Endodermal cell (in vitro differentiated cells): ENCODE measurements around the gene MAN1B1. TPM values are rescaled to one million over a fixed set of nuclear protein-coding genes. Genes with fewer than 3 reads are reported as not detected.

Source experiments
- DNase-seq: peaks from one replicate; pipeline ENCODE4 v3.0.0-alpha.2; 2017
- H3K27ac ChIP-seq: 2 replicates; pipeline ENCODE4 v1.5.1; 2013; ENCODE audit warnings: mild to moderate bottlenecking, low read depth, low read length, moderate library complexity
- H3K27me3 ChIP-seq: 2 replicates; pipeline ENCODE4 v1.6.1; 2013; ENCODE audit warnings: mild to moderate bottlenecking, low read length, moderate library complexity; ENCODE audit not compliant: insufficient read depth, control insufficient read depth, poor library complexity, severe bottlenecking
- H3K36me3 ChIP-seq: 2 replicates; pipeline ENCODE4 v1.7.0; 2013; ENCODE audit warnings: mild to moderate bottlenecking, low read length, moderate library complexity; ENCODE audit not compliant: control insufficient read depth, insufficient read depth
- H3K4me1 ChIP-seq: one replicate; pipeline ENCODE4 v1.7.0; 2013; ENCODE audit warnings: low read length; ENCODE audit not compliant: control insufficient read depth, insufficient read depth
- H3K4me3 ChIP-seq: 2 replicates; pipeline ENCODE4 v1.5.1; 2013; ENCODE audit warnings: mild to moderate bottlenecking, low read length, moderate library complexity
- H3K9ac ChIP-seq: 2 replicates; pipeline ENCODE4 v1.6.1; 2013; ENCODE audit warnings: mild to moderate bottlenecking, low read length, moderate library complexity; ENCODE audit not compliant: poor library complexity, severe bottlenecking; ENCODE audit errors: extremely low read depth
- H3K9me3 ChIP-seq: 2 replicates; pipeline ENCODE4 v1.6.1; 2013; ENCODE audit warnings: mild to moderate bottlenecking, low read length, moderate library complexity; ENCODE audit not compliant: control insufficient read depth
- H3K27ac Mint-ChIP-seq: 2 replicates; pipeline ENCODE4 v1.8.0; 2020; ENCODE audit warnings: mixed read lengths
- H3K27me3 Mint-ChIP-seq: 2 replicates; pipeline ENCODE4 v1.8.0; 2021; ENCODE audit warnings: mild to moderate bottlenecking, mixed read lengths; ENCODE audit not compliant: insufficient read depth
- H3K36me3 Mint-ChIP-seq: 2 replicates; pipeline ENCODE4 v1.8.0; 2020; ENCODE audit warnings: low read depth, mixed read lengths
- H3K4me1 Mint-ChIP-seq: 2 replicates; pipeline ENCODE4 v1.8.0; 2020; ENCODE audit warnings: mixed read lengths
- H3K4me3 Mint-ChIP-seq: 2 replicates; pipeline ENCODE4 v1.8.0; 2020; ENCODE audit warnings: mild to moderate bottlenecking, moderate library complexity, mixed read lengths
- H3K9me3 Mint-ChIP-seq: 2 replicates; pipeline ENCODE4 v1.8.0; 2020; ENCODE audit warnings: mild to moderate bottlenecking, mixed read lengths
- WGBS, 2 experiments: methylation state at CpG; one replicate each; pipeline versions ENCODE4 v1.1.5 to v1.1.7; 2013; ENCODE audit warnings: missing lambda C conversion rate in 2 of 2, mixed read lengths in 1 of 2; ENCODE audit not compliant: insufficient coverage in 1 of 2, insufficient read length in 1 of 2; 5-methylcytosine and 5-hydroxymethylcytosine counted together
- total RNA-seq, 2 donors: library from RNA; stranded (reverse); fragmentation: NEBNext Ultra II Directional in 1 of 2; extraction: Animal tissue kit (Norgen Biotek cat#: 25700) in 1 of 2; gene quantifications; 2 replicates in 1 of 2; 3 replicates in 1 of 2; pipeline ENCODE4 v1.2.1, GENCODE V29; 2021
- TF ChIP-seq, protein P1 (sequence below): fragments of 200-600 bp; sonication (generic); conservative IDR thresholded peaks from 2 replicates; pipeline ENCODE4 v1.5.0; 2021; ENCODE audit warnings: antibody characterized with exemption, mild to moderate bottlenecking

Gene MAN1B1
- total RNA-seq, 2 donors from 2014 or later: 62.1 to 63.5 TPM

GRCh38 chr9:137066096-137066861, 20.5 kb upstream of the MAN1B1 start:
- peaks cover 3% of the 10 kb centered on the region for H3K4me1 ChIP-seq
- H3K36me3 ChIP-seq: no peaks in the 10 kb centered on the region
- Mint-ChIP-seq H3K9me3 (no peaks in the 10 kb centered on the region), H3K36me3 (peaks cover 2% of the 10 kb centered on the region), H3K4me3 (no peak overlapping the region), H3K4me1 (peaks cover 15% of the 10 kb centered on the region), H3K27ac (no peak overlapping the region), H3K27me3 (no peaks in the 10 kb centered on the region)
- no peaks in the 10 kb centered on the region for H3K27me3 ChIP-seq
- TF ChIP-seq, protein P1, sequence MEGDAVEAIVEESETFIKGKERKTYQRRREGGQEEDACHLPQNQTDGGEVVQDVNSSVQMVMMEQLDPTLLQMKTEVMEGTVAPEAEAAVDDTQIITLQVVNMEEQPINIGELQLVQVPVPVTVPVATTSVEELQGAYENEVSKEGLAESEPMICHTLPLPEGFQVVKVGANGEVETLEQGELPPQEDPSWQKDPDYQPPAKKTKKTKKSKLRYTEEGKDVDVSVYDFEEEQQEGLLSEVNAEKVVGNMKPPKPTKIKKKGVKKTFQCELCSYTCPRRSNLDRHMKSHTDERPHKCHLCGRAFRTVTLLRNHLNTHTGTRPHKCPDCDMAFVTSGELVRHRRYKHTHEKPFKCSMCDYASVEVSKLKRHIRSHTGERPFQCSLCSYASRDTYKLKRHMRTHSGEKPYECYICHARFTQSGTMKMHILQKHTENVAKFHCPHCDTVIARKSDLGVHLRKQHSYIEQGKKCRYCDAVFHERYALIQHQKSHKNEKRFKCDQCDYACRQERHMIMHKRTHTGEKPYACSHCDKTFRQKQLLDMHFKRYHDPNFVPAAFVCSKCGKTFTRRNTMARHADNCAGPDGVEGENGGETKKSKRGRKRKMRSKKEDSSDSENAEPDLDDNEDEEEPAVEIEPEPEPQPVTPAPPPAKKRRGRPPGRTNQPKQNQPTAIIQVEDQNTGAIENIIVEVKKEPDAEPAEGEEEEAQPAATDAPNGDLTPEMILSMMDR: no peak
- H3K27ac ChIP-seq: no peak overlapping the region
- no peak overlapping the region for H3K4me3 ChIP-seq
- no peak overlapping the region for H3K9ac ChIP-seq
- H3K9me3 ChIP-seq: no peaks in the 10 kb centered on the region
- DNase-seq: no peak
- WGBS, 2 experiments: 93 to 96% methylated on average over 20 to 26 of the region's 26 CpGs

DNA sequence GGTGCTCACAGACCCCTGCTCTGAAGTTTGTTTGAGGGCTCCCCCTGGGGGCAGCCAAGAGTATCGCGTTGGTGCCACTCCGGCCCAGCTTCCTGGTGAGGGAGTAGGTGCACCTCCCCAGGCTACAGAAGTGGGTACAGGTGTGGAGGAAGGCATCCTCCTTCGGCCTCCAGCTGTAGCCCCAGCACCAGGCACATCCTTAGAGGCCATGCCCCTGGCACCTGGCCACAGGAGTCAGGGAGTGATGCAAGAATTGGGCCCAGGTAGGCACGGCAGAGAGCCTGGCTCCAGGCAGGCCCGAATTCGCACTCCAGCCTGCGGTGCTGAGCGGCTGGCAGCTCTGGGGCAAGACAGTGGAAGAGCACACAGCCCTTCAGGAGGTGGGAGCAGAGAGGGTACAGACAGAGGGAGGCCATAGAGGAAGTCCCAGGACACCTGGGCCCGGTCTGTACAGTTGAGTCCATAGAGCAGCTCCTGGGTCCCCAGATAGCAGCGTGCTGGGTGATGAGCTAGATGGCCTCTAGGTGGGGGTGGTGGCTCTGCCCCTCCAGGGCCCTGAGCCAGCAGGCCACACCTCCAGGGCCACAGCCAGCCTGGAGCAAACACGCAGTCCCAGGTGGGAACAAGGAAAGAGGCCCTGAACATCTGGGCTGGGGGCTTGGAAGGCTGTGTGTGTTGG, 18.8 kb upstream of the MAN1B1 start:
- Mint-ChIP-seq H3K27ac (peak overlapping the region; percentile 30), H3K27me3 (peaks cover 3% of the 10 kb centered on the region), H3K4me3 (peak overlapping the region; percentile 54), H3K4me1 (peaks cover 15% of the 10 kb centered on the region), H3K9me3 (no peaks in the 10 kb centered on the region), H3K36me3 (peaks cover 2% of the 10 kb centered on the region)
- Histone ChIP-seq H3K4me3 (no peak overlapping the region), H3K27me3 (no peaks in the 10 kb centered on the region), H3K36me3 (no peaks in the 10 kb centered on the region), H3K9ac (no peak overlapping the region), H3K9me3 (no peaks in the 10 kb centered on the region), H3K4me1 (peaks cover 3% of the 10 kb centered on the region), H3K27ac (no peak overlapping the region)
- 68 to 85% methylated on average over 8 to 12 of the region's 12 CpGs for WGBS, 2 experiments
- TF ChIP-seq, protein P1: peak; percentile 77
- DNase-seq: peak; percentile 94

- no peaks in the 10 kb centered on the region for H3K9me3 Mint-ChIP-seq
- no peak for DNase-seq
- WGBS, 2 experiments: 93 to 96% methylated on average over 8 to 17 of the region's 17 CpGs
- Histone ChIP-seq H3K9me3 (no peaks in the 10 kb centered on the region), H3K27me3 (no peaks in the 10 kb centered on the region), H3K27ac (no peak overlapping the region), H3K9ac (no peak overlapping the region), H3K4me1 (peaks cover 3% of the 10 kb centered on the region), H3K4me3 (peak overlapping the region; percentile 76), H3K36me3 (no peaks in the 10 kb centered on the region)
- H3K27me3 Mint-ChIP-seq: peaks cover 6% of the 10 kb centered on the region
- peak overlapping the region; percentile 54 for H3K4me3 Mint-ChIP-seq
- H3K36me3 Mint-ChIP-seq: peaks cover 2% of the 10 kb centered on the region
- peaks cover 15% of the 10 kb centered on the region for H3K4me1 Mint-ChIP-seq
- TF ChIP-seq, protein P1: no peak
- no peak overlapping the region for H3K27ac Mint-ChIP-seq
These were observed 18.0 kb upstream of the MAN1B1 start for GRCh38 chr9:137068539-137069507.
